ENCODE data around the gene ZMYND10. TPM values are rescaled to one million over a fixed set of nuclear protein-coding genes. Genes with fewer than 3 reads are reported as not detected.

ZMYND10 gene
- polyA plus RNA-seq, 1 of the 3 experiments (the other 2 are of a cell fraction) = 0.95 TPM

- no peak for TF ChIP-seq USF2 (IDR thresholded peaks at IDR 0.05; ENCODE audit: borderline replicate concordance, low read depth, low read length)
- no peak for TF ChIP-seq MAX (IDR thresholded peaks at IDR 0.05; ENCODE audit: low read depth)
- TF ChIP-seq ZBTB33 (IDR thresholded peaks at IDR 0.05; ENCODE audit: borderline replicate concordance, low read depth) = no peak
- TF ChIP-seq EZH2phosphoT487 (IDR thresholded peaks at IDR 0.05; ENCODE audit: borderline replicate concordance, low read depth) = no peak
- TF ChIP-seq CHD2 (IDR thresholded peaks at IDR 0.05; ENCODE audit: low read length, partially characterized antibody) = no peak
- TF ChIP-seq TAF1 (IDR thresholded peaks at IDR 0.05; ENCODE audit: borderline replicate concordance, low read depth, low read length) = no peak
- peak; percentile 72 for TF ChIP-seq RAD21 (IDR thresholded peaks at IDR 0.05; ENCODE audit: low read length)
- no peak for TF ChIP-seq FOXJ3 (CRISPR knock-in tag; IDR thresholded peaks at IDR 0.05)
- no peak for TF ChIP-seq NFIC (IDR thresholded peaks at IDR 0.05; ENCODE audit: borderline replicate concordance)
These were observed 25.1 kb upstream of the ZMYND10 start (continued) for GRCh38 chr3:50370594-50370993.

GRCh38 chr3:50369012-50369670 lies 23.6 kb upstream of the ZMYND10 start:
- Histone ChIP-seq H3K9me2 (no peaks in the 10 kb centered on the region), H3K27me3 (ENCODE audit: insufficient read depth) (no peaks in the 10 kb centered on the region), H3K79me2 (ENCODE audit: insufficient read depth) (no peaks in the 10 kb centered on the region), H2AFZ (ENCODE audit: low read depth) (no peak overlapping the region), H3K4me3 (ENCODE audit: low read depth in 2 of 2, low read length in 1 of 2) (no peak overlapping the region), H3K4me1 (ENCODE audit: control insufficient read depth in 1 of 2, insufficient read depth in 2 of 2, low read depth in 1 of 2, low read length in 1 of 2) (peaks cover 0 to 64% of the 10 kb centered on the region in 2 experiments; a peak in 2 of 4 replicates), H3K27ac (ENCODE audit: low read depth in 2 of 2, low read length in 1 of 2) (peak overlapping the region in 1 of 2 experiments; percentile 56; a peak in 2 of 4 replicates), H3K4me2 (no peak overlapping the region), H4K20me1 (ENCODE audit: insufficient read depth) (no peaks in the 10 kb centered on the region), H3F3A (replicated peaks; ENCODE audit: insufficient read depth) (no peaks in the 10 kb centered on the region), H3K36me3 (replicated peaks in 1 of 2; ENCODE audit: control insufficient read depth in 1 of 2, insufficient read depth in 2 of 2, low read length in 1 of 2) (no peaks in the 10 kb centered on the region), H3K9ac (no peak overlapping the region), H3K9me3 (no peaks in the 10 kb centered on the region)
- 56% methylated on average over 6 of the region's 9 CpGs for WGBS (ENCODE audit: low lambda C conversion rate)
- DNase-seq = no peak
- POLR2A ChIA-PET = interaction anchor here (1.3 to 4.6 kb wide), 7 partner anchors 8 to 42 kb away, joined by 3 to 28 read pairs (median 7); partner anchors contain the start of genes CYB561D2, NPRL2 and TMEM115
- CTCF ChIA-PET = interaction anchor here (0.7 to 5.8 kb wide), 13 partner anchors 8 to 173 kb away, joined by 3 to 70 read pairs (median 6); no protein-coding TSS in a partner anchor
- TF ChIP-seq FOXM1 (IDR thresholded peaks at IDR 0.05; ENCODE audit: low read depth) (no peak), TEAD4 (IDR thresholded peaks at IDR 0.05; ENCODE audit: borderline replicate concordance, insufficient read depth) (no peak), USF1 (IDR thresholded peaks at IDR 0.05; ENCODE audit: borderline replicate concordance, low read depth) (no peak), PBX3 (IDR thresholded peaks at IDR 0.05) (no peak), MXI1 (IDR thresholded peaks at IDR 0.05; ENCODE audit: low read depth, low read length) (no peak), RAD21 (IDR thresholded peaks at IDR 0.05; ENCODE audit: low read length) (no peak), IRF3 (IDR thresholded peaks at IDR 0.05; ENCODE audit: low read depth, low read length) (no peak), RFX5 (IDR thresholded peaks at IDR 0.05; ENCODE audit: low read length) (no peak), ZBTB33 (IDR thresholded peaks at IDR 0.05; ENCODE audit: borderline replicate concordance, low read depth) (no peak)

Data from SK-N-SH (cell line).